ENCODE measurements around the gene SLC34A3.
A peak's percentile ranks its signal among the peaks of the same experiment; 100 is the strongest.

Gene SLC34A3

DNA sequence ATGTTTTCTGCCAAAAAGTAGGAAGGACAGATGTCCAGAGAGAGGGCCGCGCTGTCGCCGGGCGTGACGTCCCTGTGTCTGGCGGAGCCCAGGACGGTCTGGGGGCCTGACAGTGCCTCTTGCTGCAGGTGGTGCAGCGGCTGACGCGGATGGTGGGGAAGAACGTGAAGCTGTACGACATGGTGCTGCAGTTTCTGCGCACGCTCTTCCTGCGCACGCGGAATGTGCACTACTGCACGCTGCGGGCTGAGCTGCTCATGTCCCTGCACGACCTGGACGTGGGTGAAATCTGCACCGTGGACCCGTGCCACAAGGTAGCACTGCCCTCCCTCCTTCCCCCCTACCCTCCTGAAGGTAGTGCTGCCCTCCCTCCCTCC, 32.2 kb downstream of the SLC34A3 start:
- FAIRE-seq, result no peak
- TF ChIP-seq POLR2AphosphoS5 (IDR thresholded peaks at IDR 0.05; ENCODE audit: low read depth, low read length), result no peak
- no peak; the same call in 1 of the 2 replicates for TF ChIP-seq POLR2A (IDR thresholded peaks at IDR 0.05; ENCODE audit: low read depth, low read length)
- no peak for TF ChIP-seq TAF1 (IDR thresholded peaks at IDR 0.05; ENCODE audit: borderline replicate concordance, low read depth, low read length)

DNA sequence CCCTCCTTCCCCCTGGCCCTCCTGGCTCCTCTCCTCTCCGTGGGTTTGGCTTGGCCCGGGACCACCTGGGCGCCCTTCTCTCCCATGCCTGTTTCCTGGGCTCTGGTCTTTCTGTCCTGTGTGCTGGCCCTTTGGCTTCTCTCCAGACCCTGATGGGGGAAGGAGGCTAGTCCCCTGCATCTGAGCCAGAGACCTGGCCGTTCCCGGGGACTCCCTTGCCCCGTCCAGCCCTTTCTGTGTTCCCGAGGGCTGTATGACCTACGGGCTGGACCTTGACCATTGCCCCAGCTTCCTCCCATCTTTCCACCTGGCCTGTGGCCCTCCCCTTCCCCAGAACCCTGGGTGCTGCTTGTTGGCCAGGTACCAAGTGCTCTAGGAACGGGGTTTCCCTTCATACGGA, 32.8 kb downstream of the SLC34A3 start:
- TF ChIP-seq POLR2AphosphoS5 (IDR thresholded peaks at IDR 0.05; ENCODE audit: low read depth, low read length) (no peak), POLR2A (IDR thresholded peaks at IDR 0.05; ENCODE audit: low read depth, low read length) (no peak), TAF1 (IDR thresholded peaks at IDR 0.05; ENCODE audit: borderline replicate concordance, low read depth, low read length) (no peak)
- no peak for FAIRE-seq
- no peak for DNase-seq (ENCODE audit: insufficient read length)

More for the DNA sequence above, 32.2 kb downstream of the SLC34A3 start:
- no peak for DNase-seq (ENCODE audit: insufficient read length)

DNA sequence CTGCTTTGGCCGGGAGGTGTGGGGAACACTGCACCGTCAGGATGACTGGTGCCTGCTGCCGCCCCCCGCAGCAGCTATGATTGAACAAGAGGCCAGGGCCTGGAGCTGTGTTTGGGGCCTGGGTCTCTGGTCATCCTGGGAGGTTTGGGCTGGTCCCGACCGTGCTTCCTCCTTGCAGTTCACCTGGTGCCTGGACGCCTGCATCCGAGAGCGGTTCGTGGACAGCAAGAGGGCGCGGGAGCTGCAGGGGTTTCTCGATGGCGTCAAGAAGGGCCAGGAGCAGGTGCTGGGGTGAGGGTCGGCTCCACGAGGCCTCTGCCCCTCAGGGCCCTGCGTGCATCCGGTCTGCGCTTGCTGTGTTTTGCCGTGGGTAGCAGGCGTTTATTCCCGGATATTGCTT, 33.4 kb downstream of the SLC34A3 start:
- FAIRE-seq (no peak), DNase-seq (ENCODE audit: insufficient read length) (no peak)
- TF ChIP-seq TAF1 (IDR thresholded peaks at IDR 0.05; ENCODE audit: borderline replicate concordance, low read depth, low read length) (no peak), POLR2A (IDR thresholded peaks at IDR 0.05; ENCODE audit: low read depth, low read length) (no peak), POLR2AphosphoS5 (IDR thresholded peaks at IDR 0.05; ENCODE audit: low read depth, low read length) (no peak)

DNA sequence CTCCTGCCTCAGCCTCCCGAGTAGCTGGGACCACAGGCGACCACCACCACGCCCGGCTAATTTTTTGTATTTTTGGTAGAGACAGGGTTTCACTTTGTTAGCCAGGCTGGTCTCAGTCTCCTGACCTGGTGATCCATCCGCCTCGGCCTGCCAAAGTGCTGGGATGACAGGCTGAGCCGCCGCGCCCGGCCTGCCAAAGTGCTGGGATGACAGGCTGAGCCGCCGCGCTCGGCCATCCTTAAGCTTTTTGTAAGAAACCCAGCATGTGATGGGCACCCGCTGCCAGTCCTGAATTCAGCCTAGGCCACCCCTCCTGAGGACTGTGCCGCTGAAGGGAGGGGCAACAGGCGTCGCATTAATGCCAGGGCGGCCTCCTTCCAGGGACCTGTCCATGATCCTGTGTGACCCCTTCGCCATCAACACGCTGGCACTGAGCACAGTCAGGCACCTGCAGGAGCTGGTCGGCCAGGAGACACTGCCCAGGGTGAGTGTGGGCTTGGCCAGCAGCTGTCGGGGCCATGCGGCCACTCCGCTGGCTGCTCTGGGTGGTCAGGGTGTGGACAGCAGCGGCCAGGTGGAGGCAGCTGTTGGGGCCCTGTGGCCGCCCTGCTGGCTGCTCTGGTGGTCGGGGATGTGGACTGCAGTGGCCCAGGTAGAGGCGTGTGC, 34.9 kb downstream of the SLC34A3 start:
- DNase-seq (ENCODE audit: insufficient read length), result no peak
- no peak for FAIRE-seq
- TF ChIP-seq POLR2A (IDR thresholded peaks at IDR 0.05; ENCODE audit: low read depth, low read length) (no peak), TAF1 (IDR thresholded peaks at IDR 0.05; ENCODE audit: borderline replicate concordance, low read depth, low read length) (no peak), POLR2AphosphoS5 (IDR thresholded peaks at IDR 0.05; ENCODE audit: low read depth, low read length) (no peak)

DNA sequence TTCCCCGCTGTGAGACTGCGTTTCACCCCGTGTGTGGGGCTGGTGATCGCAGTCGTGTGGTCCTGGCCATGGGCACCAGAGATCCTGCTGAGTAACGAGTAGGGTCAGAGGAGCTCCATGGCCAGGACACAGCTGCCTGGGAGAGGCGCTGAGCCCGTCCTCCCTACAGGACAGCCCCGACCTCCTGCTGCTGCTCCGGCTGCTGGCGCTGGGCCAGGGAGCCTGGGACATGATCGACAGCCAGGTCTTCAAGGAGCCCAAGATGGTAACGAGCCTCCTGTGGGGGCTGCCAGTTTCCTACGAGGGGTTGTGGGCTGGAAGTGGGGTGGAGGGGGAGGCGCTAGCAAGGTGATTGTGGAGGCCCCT, 35.4 kb downstream of the SLC34A3 start:
- DNase-seq (ENCODE audit: insufficient read length) (no peak), FAIRE-seq (no peak)
- TF ChIP-seq POLR2AphosphoS5 (IDR thresholded peaks at IDR 0.05; ENCODE audit: low read depth, low read length) (no peak), TAF1 (IDR thresholded peaks at IDR 0.05; ENCODE audit: borderline replicate concordance, low read depth, low read length) (no peak), POLR2A (IDR thresholded peaks at IDR 0.05; ENCODE audit: low read depth, low read length) (no peak; the same call in 1 of the 2 replicates)

DNA sequence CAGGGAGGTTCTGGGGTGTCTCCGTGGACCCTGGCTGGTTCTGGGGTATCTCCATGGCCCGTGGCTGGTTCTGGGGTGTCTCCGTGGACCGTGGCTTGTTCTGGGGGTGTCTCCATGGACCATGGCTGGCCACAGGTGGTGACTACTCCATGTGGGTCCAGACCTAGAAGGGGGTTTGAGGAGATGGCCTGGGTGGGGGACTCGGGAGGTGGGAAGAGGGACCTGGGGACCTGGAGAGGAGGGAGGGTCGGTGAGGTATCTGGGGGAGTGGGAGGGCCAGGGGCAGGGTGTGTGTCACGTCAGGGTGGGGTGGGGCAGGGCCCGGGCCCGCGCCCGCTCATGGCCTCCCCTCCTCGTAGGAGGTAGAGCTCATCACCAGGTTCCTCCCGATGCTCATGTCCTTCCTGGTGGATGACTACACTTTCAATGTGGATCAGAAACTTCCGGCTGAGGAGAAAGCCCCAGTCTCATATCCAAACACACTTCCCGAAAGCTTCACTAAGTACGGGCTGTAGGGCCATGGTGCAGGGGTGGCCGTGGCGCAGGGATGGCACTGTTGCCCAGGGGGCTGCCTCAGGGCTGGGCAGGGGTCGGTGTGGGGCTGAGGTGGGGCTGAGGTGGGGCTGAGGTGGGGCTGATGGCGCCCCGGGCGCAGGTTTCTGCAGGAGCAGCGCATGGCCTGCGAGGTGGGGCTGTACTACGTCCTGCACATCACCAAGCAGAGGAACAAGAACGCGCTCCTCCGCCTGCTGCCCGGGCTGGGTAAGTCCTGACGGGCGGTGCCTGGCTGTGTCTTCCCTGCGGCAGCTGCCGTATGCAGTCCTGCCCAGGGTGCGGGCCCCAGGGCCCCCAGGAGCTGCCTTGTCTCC, 36.1 kb downstream of the SLC34A3 start:
- no peak for FAIRE-seq
- no peak for DNase-seq (ENCODE audit: insufficient read length)

DNA sequence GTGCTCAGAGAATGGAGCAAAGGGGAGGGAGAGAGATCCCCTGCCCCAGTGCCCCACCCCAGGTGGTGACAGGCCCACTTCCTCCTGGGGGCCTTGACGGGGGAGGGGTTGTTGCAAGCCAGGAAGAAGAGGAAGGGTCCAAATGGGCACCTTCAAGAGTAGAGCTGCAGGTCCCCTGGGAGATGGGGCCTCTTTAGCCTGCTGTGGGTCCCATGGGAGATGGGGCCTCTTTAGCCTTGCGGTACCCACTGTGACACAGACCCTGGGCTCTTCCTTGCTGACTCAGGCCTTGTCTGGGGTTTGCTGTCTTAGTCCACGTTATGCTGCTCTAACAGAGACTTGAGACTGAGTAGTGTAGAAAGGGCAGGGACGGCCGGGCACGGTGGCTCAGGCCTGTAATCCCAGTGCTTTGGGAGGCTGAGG, 37.2 kb downstream of the SLC34A3 start:
- FAIRE-seq (no peak), DNase-seq (ENCODE audit: insufficient read length) (no peak)
- TF ChIP-seq POLR2A (IDR thresholded peaks at IDR 0.05; ENCODE audit: low read depth, low read length) (no peak), POLR2AphosphoS5 (IDR thresholded peaks at IDR 0.05; ENCODE audit: low read depth, low read length) (no peak)

More for the DNA sequence above, 36.1 kb downstream of the SLC34A3 start:
- TF ChIP-seq TAF1 (IDR thresholded peaks at IDR 0.05; ENCODE audit: borderline replicate concordance, low read depth, low read length) (no peak), POLR2AphosphoS5 (IDR thresholded peaks at IDR 0.05; ENCODE audit: low read depth, low read length) (no peak), POLR2A (IDR thresholded peaks at IDR 0.05; ENCODE audit: low read depth, low read length) (no peak)

DNA sequence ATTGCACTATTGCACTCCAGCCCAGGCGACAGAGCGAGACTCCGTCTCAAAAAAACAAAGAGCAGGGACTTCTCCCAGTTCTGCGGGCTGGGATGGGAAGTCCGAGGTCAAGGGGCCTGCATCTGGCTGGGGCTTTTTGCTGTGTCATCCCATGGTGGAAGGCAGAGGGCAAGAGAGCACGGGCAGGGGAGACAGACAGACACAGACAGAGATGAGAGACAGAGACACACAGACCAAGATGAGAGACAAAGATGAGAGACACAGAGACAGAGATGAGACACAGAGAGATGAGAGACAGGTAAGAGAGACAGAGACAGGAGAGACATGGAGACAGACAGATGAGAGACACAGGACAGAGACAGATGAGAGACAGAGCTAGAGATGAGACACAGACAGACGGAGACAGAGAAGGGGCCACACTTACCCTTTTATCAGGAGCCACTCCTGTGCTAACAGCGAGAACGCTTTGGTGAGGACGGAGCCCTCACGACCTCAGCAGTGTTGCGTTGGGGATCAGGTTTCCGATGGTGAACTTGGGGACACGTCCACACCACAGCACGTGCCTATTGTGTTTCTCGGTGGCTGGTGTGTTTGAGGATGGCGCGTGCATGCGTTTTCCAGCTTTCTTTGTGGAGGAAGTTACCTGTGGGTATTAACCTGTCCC, 38.0 kb downstream of the SLC34A3 start:
- no peak for FAIRE-seq
- no peak for TF ChIP-seq POLR2A (IDR thresholded peaks at IDR 0.05; ENCODE audit: low read depth, low read length)
- TF ChIP-seq POLR2AphosphoS5 (IDR thresholded peaks at IDR 0.05; ENCODE audit: low read depth, low read length), result no peak
- no peak for TF ChIP-seq TAF1 (IDR thresholded peaks at IDR 0.05; ENCODE audit: borderline replicate concordance, low read depth, low read length)
- no peak for DNase-seq (ENCODE audit: insufficient read length)

DNA sequence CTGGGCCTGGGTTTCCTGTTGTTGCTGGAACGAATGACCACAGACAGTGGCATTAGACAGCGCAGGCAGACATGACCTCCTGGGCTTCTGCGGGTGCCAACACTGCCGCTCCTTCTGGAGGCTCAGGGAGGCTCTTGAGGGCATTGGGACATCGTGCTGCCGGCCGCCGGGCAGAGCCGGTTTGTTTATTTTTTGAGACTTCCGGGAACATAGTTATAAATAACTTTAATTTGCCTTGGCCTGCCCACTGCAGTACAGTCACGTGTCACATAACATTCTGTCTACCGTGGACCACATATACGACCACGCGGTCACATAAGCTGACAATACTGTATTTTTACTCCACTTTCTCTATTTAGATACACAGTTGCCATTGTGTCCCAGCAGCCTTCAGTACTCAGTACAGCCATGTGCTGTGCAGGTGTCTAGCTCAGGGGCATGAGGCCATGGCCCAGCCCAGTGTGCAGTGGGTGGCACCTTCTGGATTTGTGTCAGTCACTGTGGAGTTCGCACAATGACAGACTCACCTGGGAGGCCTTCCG, 38.6 kb downstream of the SLC34A3 start:
- DNase-seq (ENCODE audit: insufficient read length) (no peak), FAIRE-seq (peak; percentile 71)
- TF ChIP-seq POLR2A (IDR thresholded peaks at IDR 0.05; ENCODE audit: low read depth, low read length) (no peak), POLR2AphosphoS5 (IDR thresholded peaks at IDR 0.05; ENCODE audit: low read depth, low read length) (no peak), TAF1 (IDR thresholded peaks at IDR 0.05; ENCODE audit: borderline replicate concordance, low read depth, low read length) (no peak)

DNA sequence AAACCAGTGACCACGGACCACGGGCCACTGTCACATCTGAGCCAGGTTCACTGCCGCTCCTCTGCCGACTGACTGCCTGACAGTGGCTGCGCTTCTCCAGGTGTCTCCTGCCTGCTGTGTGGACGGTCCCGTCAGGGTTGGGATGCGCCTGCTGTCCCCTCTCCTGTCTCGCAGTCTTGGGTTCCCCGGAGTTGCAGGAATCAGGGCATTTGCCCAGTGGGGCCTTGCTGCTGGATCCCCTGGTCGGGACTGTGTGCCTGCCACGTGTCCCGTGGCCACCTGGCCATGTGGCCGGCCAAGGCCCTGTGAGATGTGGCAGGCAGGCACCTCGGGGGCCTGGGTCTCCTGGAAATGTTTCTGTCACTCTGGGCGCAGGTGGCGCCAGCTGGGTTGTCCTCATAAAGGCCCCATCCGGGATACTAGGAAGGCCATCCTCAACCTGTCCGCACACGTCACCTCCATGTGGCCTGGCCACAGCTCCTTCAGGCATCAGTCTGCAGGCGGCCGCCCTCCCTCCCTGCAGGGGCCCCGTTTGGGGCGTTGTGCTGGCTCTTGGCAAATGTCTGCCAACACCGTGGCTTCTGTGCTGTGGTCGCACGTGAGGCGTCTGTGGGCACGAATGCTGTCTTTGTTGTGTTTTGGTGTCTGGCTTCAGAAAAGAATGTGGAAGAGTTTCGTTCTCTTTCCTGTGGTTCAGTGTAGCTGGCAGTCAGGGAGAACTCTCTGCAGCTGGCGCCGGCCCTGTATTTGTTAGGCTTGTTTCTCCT, 40.4 kb downstream of the SLC34A3 start:
- FAIRE-seq (no peak), DNase-seq (ENCODE audit: insufficient read length) (no peak)
- TF ChIP-seq TAF1 (IDR thresholded peaks at IDR 0.05; ENCODE audit: borderline replicate concordance, low read depth, low read length) (no peak), POLR2A (IDR thresholded peaks at IDR 0.05; ENCODE audit: low read depth, low read length) (no peak), POLR2AphosphoS5 (IDR thresholded peaks at IDR 0.05; ENCODE audit: low read depth, low read length) (no peak)

DNA sequence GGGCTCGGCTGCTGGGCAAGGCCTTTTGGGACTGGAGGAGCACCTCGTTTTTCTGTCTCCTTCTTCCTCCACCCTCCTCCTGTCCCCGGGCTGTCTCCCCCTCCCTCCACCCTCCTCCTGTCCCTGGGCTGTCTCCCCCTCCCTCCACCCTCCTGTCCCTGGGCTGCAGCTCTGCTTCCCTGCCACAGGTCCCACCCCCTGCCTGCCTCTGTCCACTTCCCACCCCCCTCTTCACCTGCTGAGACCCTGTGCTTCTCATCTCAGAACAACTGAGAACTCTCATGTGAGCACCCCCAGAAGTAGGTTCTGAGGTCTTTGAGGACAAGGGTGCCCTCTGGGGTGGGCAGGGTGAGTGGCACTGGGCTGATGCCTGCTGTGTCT, 41.0 kb downstream of the SLC34A3 start:
- DNase-seq (ENCODE audit: insufficient read length) (no peak), FAIRE-seq (no peak)
- TF ChIP-seq POLR2A (IDR thresholded peaks at IDR 0.05; ENCODE audit: low read depth, low read length) (no peak), POLR2AphosphoS5 (IDR thresholded peaks at IDR 0.05; ENCODE audit: low read depth, low read length) (no peak), TAF1 (IDR thresholded peaks at IDR 0.05; ENCODE audit: borderline replicate concordance, low read depth, low read length) (no peak)

All from GM12892 (cell line).